SK-N-SH treated with all-trans-retinoic acid at 6 μM for 48 hours (cell line): ENCODE data around the gene CRYBG1.
A peak's percentile ranks its signal among the peaks of the same experiment; 100 is the strongest.

ENCODE experiments used
- ATAC-seq: fragments of 200-7000 bp; cut with Tn5 transposase; 3 replicates; pipeline ENCODE4 v1.9.1; 2020; ENCODE audit warnings: mild to moderate bottlenecking, moderate library complexity
- ARNTL ChIP-seq: fragments of 450-650 bp; formaldehyde crosslinking; IDR thresholded peaks from 2 replicates; pipeline ENCODE4 v1.5.0; 2020; ENCODE audit warnings: low read depth, mild to moderate bottlenecking, moderate library complexity, borderline replicate concordance
- CSDC2 ChIP-seq: fragments of 250-450 bp; sonication (Bioruptor Pico); IDR thresholded peaks from 2 replicates; pipeline ENCODE4 v1.5.0; 2020; ENCODE audit warnings: mild to moderate bottlenecking, moderate library complexity
- ESRRG ChIP-seq: fragments of 250-450 bp; sonication (Bioruptor Pico); IDR thresholded peaks from 2 replicates; pipeline ENCODE4 v1.6.1; 2021; ENCODE audit warnings: mild to moderate bottlenecking
- GLIS3 ChIP-seq: fragments of 250-450 bp; sonication (Bioruptor Pico); IDR thresholded peaks from 2 replicates; pipeline ENCODE4 v1.5.0; 2020; ENCODE audit warnings: mild to moderate bottlenecking, moderate library complexity
- ISL1 ChIP-seq: fragments of 250-450 bp; sonication (Bioruptor Pico); IDR thresholded peaks from 2 replicates; pipeline ENCODE4 v2.1.2; 2022; ENCODE audit warnings: mild to moderate bottlenecking, moderate library complexity
- OSR1 ChIP-seq: fragments of 250-450 bp; sonication (Bioruptor Pico); IDR thresholded peaks from 2 replicates; pipeline ENCODE4 v1.8.0; 2022; ENCODE audit warnings: moderate library complexity, mild to moderate bottlenecking, inconsistent platforms
- PATZ1 ChIP-seq: fragments of 250-450 bp; sonication (Bioruptor Pico); IDR thresholded peaks from 2 replicates; pipeline ENCODE4 v1.8.0; 2020; ENCODE audit warnings: mild to moderate bottlenecking, moderate library complexity, borderline replicate concordance
- PPARA ChIP-seq: fragments of 250-450 bp; sonication (Bioruptor Pico); IDR thresholded peaks from 2 replicates; pipeline ENCODE4 v1.5.0; 2020; ENCODE audit warnings: mild to moderate bottlenecking, borderline replicate concordance
- RARB ChIP-seq: fragments of 250-450 bp; sonication (Bioruptor Pico); IDR thresholded peaks from 2 replicates; pipeline ENCODE4 v1.8.0; 2021; ENCODE audit warnings: mild to moderate bottlenecking, moderate library complexity
- SNAI2 ChIP-seq: fragments of 250-450 bp; sonication (Bioruptor Pico); IDR thresholded peaks from 2 replicates; pipeline ENCODE4 v1.5.0; 2020; ENCODE audit warnings: mild to moderate bottlenecking, moderate library complexity
- TCF4 ChIP-seq: fragments of 250-450 bp; sonication (Bioruptor Pico); IDR thresholded peaks from 2 replicates; pipeline ENCODE4 v1.8.0; 2021; ENCODE audit warnings: mild to moderate bottlenecking, moderate library complexity, borderline replicate concordance
- TOX ChIP-seq: fragments of 250-450 bp; sonication (Bioruptor Pico); IDR thresholded peaks from 2 replicates; pipeline ENCODE4 v1.8.0; 2021; ENCODE audit warnings: mild to moderate bottlenecking, moderate library complexity, borderline replicate concordance
- ZC3H10 ChIP-seq: fragments of 250-450 bp; sonication (Bioruptor Pico); IDR thresholded peaks from 2 replicates; pipeline ENCODE4 v1.5.1; 2021; ENCODE audit warnings: mild to moderate bottlenecking, moderate library complexity
- ZFP3 ChIP-seq: fragments of 250-450 bp; sonication (Bioruptor Pico); IDR thresholded peaks from 2 replicates; pipeline ENCODE4 v1.5.0; 2020; ENCODE audit warnings: mild to moderate bottlenecking, moderate library complexity
- ZFP30 ChIP-seq: fragments of 450-650 bp; formaldehyde crosslinking; IDR thresholded peaks from 2 replicates; pipeline ENCODE4 v1.5.0; 2022; ENCODE audit warnings: mild to moderate bottlenecking, moderate library complexity
- ZNF565 ChIP-seq: fragments of 450-650 bp; formaldehyde crosslinking; conservative IDR thresholded peaks from 2 replicates; pipeline ENCODE4 v1.5.0; 2020; ENCODE audit warnings: low read depth, mild to moderate bottlenecking, moderate library complexity
- ZNF8 ChIP-seq: fragments of 450-650 bp; formaldehyde crosslinking; IDR thresholded peaks from 2 replicates; pipeline ENCODE4 v1.5.0; 2020; ENCODE audit warnings: mild to moderate bottlenecking, moderate library complexity
- TF ChIP-seq, protein P1 (sequence below): fragments of 250-450 bp; sonication (Bioruptor Pico); IDR thresholded peaks from 2 replicates; pipeline ENCODE4 v1.8.0; 2021; ENCODE audit warnings: low read depth, mild to moderate bottlenecking, moderate library complexity, borderline replicate concordance
- TF ChIP-seq, protein P2 (sequence below): fragments of 250-450 bp; sonication (Bioruptor Pico); IDR thresholded peaks from 2 replicates; pipeline ENCODE4 v1.5.0; 2020; ENCODE audit warnings: mild to moderate bottlenecking, moderate library complexity
- TF ChIP-seq, protein P3 (sequence below): fragments of 250-450 bp; sonication (Bioruptor Pico); IDR thresholded peaks from 2 replicates; pipeline ENCODE4 v1.5.1; 2020; ENCODE audit warnings: low read depth, mild to moderate bottlenecking, moderate library complexity
- TF ChIP-seq, protein P4 (sequence below): fragments of 250-450 bp; sonication (Bioruptor Pico); IDR thresholded peaks from 2 replicates; pipeline ENCODE4 v1.5.1; 2021; ENCODE audit warnings: mild to moderate bottlenecking, moderate library complexity

Gene CRYBG1

DNA sequence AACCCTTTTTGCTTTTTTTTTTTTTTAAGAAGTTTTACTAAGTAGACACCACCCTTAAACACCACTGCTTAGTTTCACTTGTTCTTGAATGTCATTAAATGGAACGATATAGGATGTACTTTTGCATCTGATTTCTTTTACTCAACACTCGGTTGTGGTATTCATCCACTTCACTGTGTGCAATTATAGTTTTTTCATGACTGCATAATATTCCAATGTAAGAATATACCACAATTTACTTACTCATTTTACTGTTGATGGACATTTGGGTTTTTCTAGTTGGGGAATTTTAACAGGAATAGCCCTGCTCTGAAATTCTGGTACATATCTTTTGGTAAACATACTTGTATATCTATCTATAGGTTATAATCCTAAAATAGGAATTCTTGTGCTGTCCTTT, 238.9 kb downstream of the CRYBG1 start:
- TF ChIP-seq ARNTL (CRISPR knock-in tag) (no peak), SNAI2 (CRISPR knock-in tag) (no peak), ZFP30 (CRISPR knock-in tag) (no peak), ZC3H10 (CRISPR knock-in tag) (no peak), ESRRG (no peak), RARB (no peak)
- TF ChIP-seq, protein P1, sequence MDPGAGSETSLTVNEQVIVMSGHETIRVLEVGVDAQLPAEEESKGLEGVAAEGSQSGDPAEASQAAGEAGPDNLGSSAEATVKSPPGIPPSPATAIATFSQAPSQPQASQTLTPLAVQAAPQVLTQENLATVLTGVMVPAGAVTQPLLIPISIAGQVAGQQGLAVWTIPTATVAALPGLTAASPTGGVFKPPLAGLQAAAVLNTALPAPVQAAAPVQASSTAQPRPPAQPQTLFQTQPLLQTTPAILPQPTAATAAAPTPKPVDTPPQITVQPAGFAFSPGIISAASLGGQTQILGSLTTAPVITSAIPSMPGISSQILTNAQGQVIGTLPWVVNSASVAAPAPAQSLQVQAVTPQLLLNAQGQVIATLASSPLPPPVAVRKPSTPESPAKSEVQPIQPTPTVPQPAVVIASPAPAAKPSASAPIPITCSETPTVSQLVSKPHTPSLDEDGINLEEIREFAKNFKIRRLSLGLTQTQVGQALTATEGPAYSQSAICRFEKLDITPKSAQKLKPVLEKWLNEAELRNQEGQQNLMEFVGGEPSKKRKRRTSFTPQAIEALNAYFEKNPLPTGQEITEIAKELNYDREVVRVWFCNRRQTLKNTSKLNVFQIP (CRISPR knock-in tag), result no peak
- TF ChIP-seq, protein P2, sequence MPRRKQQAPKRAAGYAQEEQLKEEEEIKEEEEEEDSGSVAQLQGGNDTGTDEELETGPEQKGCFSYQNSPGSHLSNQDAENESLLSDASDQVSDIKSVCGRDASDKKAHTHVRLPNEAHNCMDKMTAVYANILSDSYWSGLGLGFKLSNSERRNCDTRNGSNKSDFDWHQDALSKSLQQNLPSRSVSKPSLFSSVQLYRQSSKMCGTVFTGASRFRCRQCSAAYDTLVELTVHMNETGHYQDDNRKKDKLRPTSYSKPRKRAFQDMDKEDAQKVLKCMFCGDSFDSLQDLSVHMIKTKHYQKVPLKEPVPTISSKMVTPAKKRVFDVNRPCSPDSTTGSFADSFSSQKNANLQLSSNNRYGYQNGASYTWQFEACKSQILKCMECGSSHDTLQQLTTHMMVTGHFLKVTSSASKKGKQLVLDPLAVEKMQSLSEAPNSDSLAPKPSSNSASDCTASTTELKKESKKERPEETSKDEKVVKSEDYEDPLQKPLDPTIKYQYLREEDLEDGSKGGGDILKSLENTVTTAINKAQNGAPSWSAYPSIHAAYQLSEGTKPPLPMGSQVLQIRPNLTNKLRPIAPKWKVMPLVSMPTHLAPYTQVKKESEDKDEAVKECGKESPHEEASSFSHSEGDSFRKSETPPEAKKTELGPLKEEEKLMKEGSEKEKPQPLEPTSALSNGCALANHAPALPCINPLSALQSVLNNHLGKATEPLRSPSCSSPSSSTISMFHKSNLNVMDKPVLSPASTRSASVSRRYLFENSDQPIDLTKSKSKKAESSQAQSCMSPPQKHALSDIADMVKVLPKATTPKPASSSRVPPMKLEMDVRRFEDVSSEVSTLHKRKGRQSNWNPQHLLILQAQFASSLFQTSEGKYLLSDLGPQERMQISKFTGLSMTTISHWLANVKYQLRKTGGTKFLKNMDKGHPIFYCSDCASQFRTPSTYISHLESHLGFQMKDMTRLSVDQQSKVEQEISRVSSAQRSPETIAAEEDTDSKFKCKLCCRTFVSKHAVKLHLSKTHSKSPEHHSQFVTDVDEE, result no peak
- ATAC-seq, result no peak

GRCh38 chr6:106600329-106600728, 239.8 kb downstream of the CRYBG1 start:
- TF ChIP-seq SNAI2 (CRISPR knock-in tag), result no peak
- TF ChIP-seq OSR1, result no peak
- TF ChIP-seq, protein P2, result no peak
- TF ChIP-seq PPARA, result no peak
- TF ChIP-seq ZFP30 (CRISPR knock-in tag), result no peak
- TF ChIP-seq TOX (CRISPR knock-in tag), result no peak
- no peak for TF ChIP-seq RARB
- TF ChIP-seq ZNF565 (CRISPR knock-in tag), result no peak
- no peak for TF ChIP-seq GLIS3 (CRISPR knock-in tag)
- no peak for TF ChIP-seq ZFP3 (CRISPR knock-in tag)
- no peak for TF ChIP-seq PATZ1 (CRISPR knock-in tag)
- TF ChIP-seq ESRRG, result no peak
- TF ChIP-seq TCF4 (CRISPR knock-in tag), result no peak
- TF ChIP-seq, protein P3, sequence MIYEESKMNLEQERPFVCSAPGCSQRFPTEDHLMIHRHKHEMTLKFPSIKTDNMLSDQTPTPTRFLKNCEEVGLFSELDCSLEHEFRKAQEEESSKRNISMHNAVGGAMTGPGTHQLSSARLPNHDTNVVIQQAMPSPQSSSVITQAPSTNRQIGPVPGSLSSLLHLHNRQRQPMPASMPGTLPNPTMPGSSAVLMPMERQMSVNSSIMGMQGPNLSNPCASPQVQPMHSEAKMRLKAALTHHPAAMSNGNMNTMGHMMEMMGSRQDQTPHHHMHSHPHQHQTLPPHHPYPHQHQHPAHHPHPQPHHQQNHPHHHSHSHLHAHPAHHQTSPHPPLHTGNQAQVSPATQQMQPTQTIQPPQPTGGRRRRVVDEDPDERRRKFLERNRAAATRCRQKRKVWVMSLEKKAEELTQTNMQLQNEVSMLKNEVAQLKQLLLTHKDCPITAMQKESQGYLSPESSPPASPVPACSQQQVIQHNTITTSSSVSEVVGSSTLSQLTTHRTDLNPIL (CRISPR knock-in tag), result no peak
- no peak for ATAC-seq

DNA sequence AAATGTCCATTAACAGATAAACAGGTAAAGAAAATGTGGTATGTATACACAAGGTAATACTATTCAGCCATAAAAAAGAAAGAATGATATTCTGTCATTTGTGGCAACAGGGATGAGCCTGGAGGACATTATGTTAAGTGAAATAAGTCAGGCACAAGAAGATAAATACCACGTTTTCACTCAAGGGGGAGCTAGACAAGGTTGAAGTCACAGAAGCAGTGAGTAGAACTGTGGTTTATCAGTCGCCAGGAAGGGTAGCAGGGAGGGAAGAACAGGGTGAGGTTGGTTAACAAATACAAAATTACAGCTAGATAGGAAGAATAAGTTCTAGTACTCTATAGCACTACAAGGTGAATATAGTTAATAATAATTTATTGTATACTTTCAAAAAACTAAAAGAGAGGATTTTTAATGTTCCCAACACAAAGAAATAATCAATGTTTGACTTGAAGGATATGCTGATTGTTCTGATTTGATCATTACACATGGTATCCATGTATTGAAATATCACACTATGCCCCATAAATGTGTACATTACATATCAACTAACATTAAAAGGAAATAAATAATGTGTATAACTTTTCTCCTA, 247.7 kb downstream of the CRYBG1 start:
- peak; percentile 87 for ATAC-seq
- TF ChIP-seq TOX (CRISPR knock-in tag), result no peak
- TF ChIP-seq ZNF8 (CRISPR knock-in tag), result no peak
- no peak for TF ChIP-seq ZFP3 (CRISPR knock-in tag)
- TF ChIP-seq ESRRG, result no peak
- TF ChIP-seq TCF4 (CRISPR knock-in tag), result no peak
- TF ChIP-seq, protein P4, sequence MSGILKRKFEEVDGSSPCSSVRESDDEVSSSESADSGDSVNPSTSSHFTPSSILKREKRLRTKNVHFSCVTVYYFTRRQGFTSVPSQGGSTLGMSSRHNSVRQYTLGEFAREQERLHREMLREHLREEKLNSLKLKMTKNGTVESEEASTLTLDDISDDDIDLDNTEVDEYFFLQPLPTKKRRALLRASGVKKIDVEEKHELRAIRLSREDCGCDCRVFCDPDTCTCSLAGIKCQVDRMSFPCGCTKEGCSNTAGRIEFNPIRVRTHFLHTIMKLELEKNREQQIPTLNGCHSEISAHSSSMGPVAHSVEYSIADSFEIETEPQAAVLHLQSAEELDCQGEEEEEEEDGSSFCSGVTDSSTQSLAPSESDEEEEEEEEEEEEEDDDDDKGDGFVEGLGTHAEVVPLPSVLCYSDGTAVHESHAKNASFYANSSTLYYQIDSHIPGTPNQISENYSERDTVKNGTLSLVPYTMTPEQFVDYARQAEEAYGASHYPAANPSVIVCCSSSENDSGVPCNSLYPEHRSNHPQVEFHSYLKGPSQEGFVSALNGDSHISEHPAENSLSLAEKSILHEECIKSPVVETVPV, result no peak
- TF ChIP-seq, protein P1 (CRISPR knock-in tag), result no peak
- no peak for TF ChIP-seq ZNF565 (CRISPR knock-in tag)
- no peak for TF ChIP-seq ZFP30 (CRISPR knock-in tag)
- no peak for TF ChIP-seq PATZ1 (CRISPR knock-in tag)
- TF ChIP-seq CSDC2, result no peak
- TF ChIP-seq ISL1, result no peak
- TF ChIP-seq ZC3H10 (CRISPR knock-in tag), result no peak
- TF ChIP-seq GLIS3 (CRISPR knock-in tag), result no peak
- TF ChIP-seq OSR1, result no peak
